ENCODE results near the gene FAM163A.
"Not testable (repeated sequence)": the region's sequence is repeated elsewhere in the genome, so short reads cannot be mapped to it uniquely, and the experiment has no call there.

FAM163A gene

GRCh38 chr1:179800481-179800880 is 57.4 kb downstream of the FAM163A start:
- no peak for TF ChIP-seq CTCF (IDR thresholded peaks at IDR 0.05; ENCODE audit: low read length)
- TF ChIP-seq EZH2 (IDR thresholded peaks at IDR 0.05; ENCODE audit: borderline replicate concordance, low read length) = no peak
- H3K4me1 ChIP-seq (ENCODE audit: insufficient read depth, low read length, severe bottlenecking) = no peaks in the 10 kb centered on the region
- H4K20me1 ChIP-seq (ENCODE audit: insufficient read depth, low read length) = no peaks in the 10 kb centered on the region
- no peak overlapping the region for H3K4me3 ChIP-seq (ENCODE audit: low read depth, low read length, poor library complexity, severe bottlenecking)
- no peak overlapping the region for H3K4me2 ChIP-seq (ENCODE audit: low read length)
- no peaks in the 10 kb centered on the region for H3K79me2 ChIP-seq (ENCODE audit: insufficient read depth, low read length)
- no peak overlapping the region for H3K9ac ChIP-seq (ENCODE audit: low read length)
- H3K9me2 ChIP-seq (ENCODE audit: low read depth, low read length) = no peaks in the 10 kb centered on the region
- no peaks in the 10 kb centered on the region for H3K36me3 ChIP-seq (ENCODE audit: insufficient read depth, low read length)
- H3K9me3 ChIP-seq (ENCODE audit: low read length) = no peaks in the 10 kb centered on the region
- no peak overlapping the region for H3K27ac ChIP-seq (ENCODE audit: low read depth, low read length, poor library complexity, severe bottlenecking)
- no peaks in the 10 kb centered on the region for H3F3A ChIP-seq (ENCODE audit: insufficient read depth, low read length)
- H2AFZ ChIP-seq (ENCODE audit: low read length) = no peak overlapping the region
- peaks cover 7% of the 10 kb centered on the region; the same call in 1 of the 2 replicates for H3K27me3 ChIP-seq (ENCODE audit: insufficient read depth, low read length)

GRCh38 chr1:179803104-179803503 is 60.0 kb downstream of the FAM163A start:
- Histone ChIP-seq H3K4me3 (ENCODE audit: low read depth, low read length, poor library complexity, severe bottlenecking) (no peak overlapping the region), H3K79me2 (ENCODE audit: insufficient read depth, low read length) (no peaks in the 10 kb centered on the region), H4K20me1 (ENCODE audit: insufficient read depth, low read length) (no peaks in the 10 kb centered on the region), H3K9me3 (ENCODE audit: low read length) (no peaks in the 10 kb centered on the region), H3K4me2 (ENCODE audit: low read length) (no peak overlapping the region), H3K27ac (ENCODE audit: low read depth, low read length, poor library complexity, severe bottlenecking) (no peak overlapping the region), H3K4me1 (ENCODE audit: insufficient read depth, low read length, severe bottlenecking) (no peaks in the 10 kb centered on the region), H3K9me2 (ENCODE audit: low read depth, low read length) (no peaks in the 10 kb centered on the region), H3F3A (ENCODE audit: insufficient read depth, low read length) (no peaks in the 10 kb centered on the region), H3K36me3 (ENCODE audit: insufficient read depth, low read length) (no peaks in the 10 kb centered on the region), H2AFZ (ENCODE audit: low read length) (no peak overlapping the region), H3K27me3 (ENCODE audit: insufficient read depth, low read length) (peaks cover 9% of the 10 kb centered on the region; the same call in 1 of the 2 replicates), H3K9ac (ENCODE audit: low read length) (no peak overlapping the region)
- no peak for TF ChIP-seq CTCF (IDR thresholded peaks at IDR 0.05; ENCODE audit: low read length)
- no peak for TF ChIP-seq EZH2 (IDR thresholded peaks at IDR 0.05; ENCODE audit: borderline replicate concordance, low read length)

GRCh38 chr1:179803918-179804317 is 60.8 kb downstream of the FAM163A start:
- peaks cover 9% of the 10 kb centered on the region; the same call in 1 of the 2 replicates for H3K27me3 ChIP-seq (ENCODE audit: insufficient read depth, low read length)
- H3F3A ChIP-seq (ENCODE audit: insufficient read depth, low read length) = no peaks in the 10 kb centered on the region
- TF ChIP-seq CTCF (IDR thresholded peaks at IDR 0.05; ENCODE audit: low read length) (no peak), EZH2 (IDR thresholded peaks at IDR 0.05; ENCODE audit: borderline replicate concordance, low read length) (no peak)
- H3K4me1 ChIP-seq (ENCODE audit: insufficient read depth, low read length, severe bottlenecking) = no peaks in the 10 kb centered on the region
- no peak overlapping the region for H2AFZ ChIP-seq (ENCODE audit: low read length)
- no peak overlapping the region for H3K4me2 ChIP-seq (ENCODE audit: low read length)
- no peaks in the 10 kb centered on the region for H3K9me2 ChIP-seq (ENCODE audit: low read depth, low read length)
- no peaks in the 10 kb centered on the region for H3K36me3 ChIP-seq (ENCODE audit: insufficient read depth, low read length)
- H3K4me3 ChIP-seq (ENCODE audit: low read depth, low read length, poor library complexity, severe bottlenecking) = no peak overlapping the region
- no peak overlapping the region for H3K9ac ChIP-seq (ENCODE audit: low read length)
- no peaks in the 10 kb centered on the region for H3K9me3 ChIP-seq (ENCODE audit: low read length)
- H4K20me1 ChIP-seq (ENCODE audit: insufficient read depth, low read length) = no peaks in the 10 kb centered on the region
- H3K79me2 ChIP-seq (ENCODE audit: insufficient read depth, low read length) = no peaks in the 10 kb centered on the region
- H3K27ac ChIP-seq (ENCODE audit: low read depth, low read length, poor library complexity, severe bottlenecking) = no peak overlapping the region

GRCh38 chr1:179804417-179804816 is 61.3 kb downstream of the FAM163A start:
- H2AFZ ChIP-seq (ENCODE audit: low read length); H3K4me3 ChIP-seq (ENCODE audit: low read depth, low read length, poor library complexity, severe bottlenecking); H3K9me2 ChIP-seq (ENCODE audit: low read depth, low read length); H4K20me1 ChIP-seq (ENCODE audit: insufficient read depth, low read length); H3K4me2 ChIP-seq (ENCODE audit: low read length); H3K9ac ChIP-seq (ENCODE audit: low read length); H3K27me3 ChIP-seq (ENCODE audit: insufficient read depth, low read length); H3K9me3 ChIP-seq (ENCODE audit: low read length); H3K4me1 ChIP-seq (ENCODE audit: insufficient read depth, low read length, severe bottlenecking); H3K36me3 ChIP-seq (ENCODE audit: insufficient read depth, low read length); H3K79me2 ChIP-seq (ENCODE audit: insufficient read depth, low read length); H3F3A ChIP-seq (ENCODE audit: insufficient read depth, low read length); H3K27ac ChIP-seq (ENCODE audit: low read depth, low read length, poor library complexity, severe bottlenecking): not testable (repeated sequence)
